Type B pancreatic cell (in vitro differentiated cells): ENCODE results near the gene FNDC5. TPM values are rescaled to one million over a fixed set of nuclear protein-coding genes. Genes with fewer than 3 reads are reported as not detected.

Source experiments
- DNase-seq: peaks from one replicate; pipeline ENCODE4 v3.0.0; 2021; ENCODE audit warnings: mixed read lengths; ENCODE audit not compliant: unreplicated experiment; ENCODE audit errors: extremely low spot score
- H3K27ac Mint-ChIP-seq: 2 replicates; pipeline ENCODE4 v1.8.0; 2021; ENCODE audit warnings: mild to moderate bottlenecking, mixed read lengths
- H3K27me3 Mint-ChIP-seq: 2 replicates; pipeline ENCODE4 v1.8.0; 2021; ENCODE audit warnings: mixed read lengths
- H3K36me3 Mint-ChIP-seq: 2 replicates; pipeline ENCODE4 v1.8.0; 2021; ENCODE audit warnings: mixed read lengths
- H3K4me1 Mint-ChIP-seq: one replicate; pipeline ENCODE4 v1.8.0; 2021; ENCODE audit warnings: mixed read lengths; ENCODE audit not compliant: unreplicated experiment
- H3K4me3 Mint-ChIP-seq: 2 replicates; pipeline ENCODE4 v1.8.0; 2021; ENCODE audit warnings: mild to moderate bottlenecking, mixed read lengths
- H3K9me3 Mint-ChIP-seq: 2 replicates; pipeline ENCODE4 v1.8.0; 2021; ENCODE audit warnings: mixed read lengths
- total RNA-seq: library from RNA; stranded (reverse); gene quantifications from 2 replicates; pipeline ENCODE4 v1.2.1, GENCODE V29; 2021; ENCODE audit warnings: low replicate concordance
- TF ChIP-seq, protein P1 (sequence below): fragments of 200-600 bp; sonication (generic); conservative IDR thresholded peaks from 2 replicates; pipeline ENCODE4 v1.5.0; 2021; ENCODE audit warnings: antibody characterized with exemption, mild to moderate bottlenecking

Gene FNDC5
- total RNA-seq, 1 donor from 2014 or later, result 49.9 TPM

DNA sequence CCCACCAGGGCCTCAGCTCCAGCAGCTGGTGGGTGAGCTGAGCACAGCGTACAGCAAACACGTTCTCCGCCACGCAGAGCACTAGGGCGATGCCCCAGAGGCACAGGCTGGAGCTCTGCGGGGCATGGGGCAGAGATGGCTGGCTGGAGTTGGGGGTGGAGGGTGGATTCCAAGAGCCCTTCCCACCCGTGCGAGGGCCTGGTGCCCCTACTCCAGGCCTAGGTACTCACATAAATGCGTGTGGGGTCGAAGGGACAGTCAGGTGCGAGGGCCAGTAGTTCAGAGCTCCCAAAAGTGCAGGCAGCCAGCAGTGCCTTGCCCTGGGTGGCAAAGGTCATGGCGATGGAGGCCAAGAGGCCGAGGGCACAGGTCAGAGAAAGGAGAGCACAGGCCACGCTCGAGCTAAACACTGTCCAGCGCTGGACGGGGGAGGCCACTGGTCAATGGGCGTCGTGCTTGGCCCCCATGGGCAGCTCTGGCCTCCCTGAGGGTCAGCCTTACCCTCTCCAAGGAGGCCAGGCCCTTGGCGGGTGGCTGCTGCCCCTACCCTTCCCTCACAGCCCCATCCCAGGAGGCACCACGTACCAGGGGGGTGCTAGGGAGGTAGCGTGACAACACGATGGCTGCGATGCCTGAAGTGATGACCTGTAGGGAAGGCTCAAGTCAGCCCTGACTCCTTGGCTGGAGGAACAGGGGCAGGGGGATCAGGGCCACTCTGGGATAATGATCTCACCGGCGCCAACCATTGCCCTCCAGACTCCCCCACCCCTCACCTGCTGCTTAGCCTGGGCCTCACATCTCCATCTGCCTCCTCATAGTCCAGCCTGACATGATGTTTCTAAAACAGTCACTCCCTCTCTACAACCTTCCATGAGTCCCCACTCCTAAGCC is 24.9 kb upstream of the FNDC5 start:
- DNase-seq, result no peak
- peak overlapping the region; percentile 41 for H3K4me3 Mint-ChIP-seq
- H3K4me1 Mint-ChIP-seq, result peaks cover 14% of the 10 kb centered on the region
- no peaks in the 10 kb centered on the region for H3K9me3 Mint-ChIP-seq
- H3K27ac Mint-ChIP-seq, result peak overlapping the region; percentile 62
- TF ChIP-seq, protein P1, sequence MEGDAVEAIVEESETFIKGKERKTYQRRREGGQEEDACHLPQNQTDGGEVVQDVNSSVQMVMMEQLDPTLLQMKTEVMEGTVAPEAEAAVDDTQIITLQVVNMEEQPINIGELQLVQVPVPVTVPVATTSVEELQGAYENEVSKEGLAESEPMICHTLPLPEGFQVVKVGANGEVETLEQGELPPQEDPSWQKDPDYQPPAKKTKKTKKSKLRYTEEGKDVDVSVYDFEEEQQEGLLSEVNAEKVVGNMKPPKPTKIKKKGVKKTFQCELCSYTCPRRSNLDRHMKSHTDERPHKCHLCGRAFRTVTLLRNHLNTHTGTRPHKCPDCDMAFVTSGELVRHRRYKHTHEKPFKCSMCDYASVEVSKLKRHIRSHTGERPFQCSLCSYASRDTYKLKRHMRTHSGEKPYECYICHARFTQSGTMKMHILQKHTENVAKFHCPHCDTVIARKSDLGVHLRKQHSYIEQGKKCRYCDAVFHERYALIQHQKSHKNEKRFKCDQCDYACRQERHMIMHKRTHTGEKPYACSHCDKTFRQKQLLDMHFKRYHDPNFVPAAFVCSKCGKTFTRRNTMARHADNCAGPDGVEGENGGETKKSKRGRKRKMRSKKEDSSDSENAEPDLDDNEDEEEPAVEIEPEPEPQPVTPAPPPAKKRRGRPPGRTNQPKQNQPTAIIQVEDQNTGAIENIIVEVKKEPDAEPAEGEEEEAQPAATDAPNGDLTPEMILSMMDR, result no peak
- H3K27me3 Mint-ChIP-seq, result peaks cover 53% of the 10 kb centered on the region
- H3K36me3 Mint-ChIP-seq, result no peaks in the 10 kb centered on the region

DNA sequence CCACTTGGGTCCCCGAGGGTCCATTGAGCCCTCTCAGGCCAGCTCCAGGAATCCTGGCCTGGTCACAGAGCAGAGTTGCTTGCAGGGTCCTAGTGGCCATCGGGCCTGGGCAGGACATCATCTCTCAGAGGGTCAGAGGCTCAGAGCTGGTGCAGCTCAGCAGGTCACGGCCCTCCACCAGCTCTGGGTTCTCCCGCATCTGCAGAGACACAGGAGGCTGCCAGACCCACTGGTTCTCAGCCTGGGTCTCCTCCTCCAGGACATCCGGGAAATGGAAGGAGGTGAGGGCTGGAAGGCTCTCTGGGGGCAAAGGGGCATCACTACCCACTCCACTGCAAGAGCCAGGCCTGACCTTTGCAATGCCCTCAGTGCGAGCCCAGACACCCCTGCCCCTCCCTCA is 24.0 kb upstream of the FNDC5 start:
- Mint-ChIP-seq H3K4me1 (peaks cover 19% of the 10 kb centered on the region), H3K4me3 (no peak overlapping the region), H3K36me3 (no peaks in the 10 kb centered on the region), H3K27me3 (peaks cover 53% of the 10 kb centered on the region), H3K9me3 (no peaks in the 10 kb centered on the region), H3K27ac (no peak overlapping the region)
- TF ChIP-seq, protein P1, result no peak
- no peak for DNase-seq

DNA sequence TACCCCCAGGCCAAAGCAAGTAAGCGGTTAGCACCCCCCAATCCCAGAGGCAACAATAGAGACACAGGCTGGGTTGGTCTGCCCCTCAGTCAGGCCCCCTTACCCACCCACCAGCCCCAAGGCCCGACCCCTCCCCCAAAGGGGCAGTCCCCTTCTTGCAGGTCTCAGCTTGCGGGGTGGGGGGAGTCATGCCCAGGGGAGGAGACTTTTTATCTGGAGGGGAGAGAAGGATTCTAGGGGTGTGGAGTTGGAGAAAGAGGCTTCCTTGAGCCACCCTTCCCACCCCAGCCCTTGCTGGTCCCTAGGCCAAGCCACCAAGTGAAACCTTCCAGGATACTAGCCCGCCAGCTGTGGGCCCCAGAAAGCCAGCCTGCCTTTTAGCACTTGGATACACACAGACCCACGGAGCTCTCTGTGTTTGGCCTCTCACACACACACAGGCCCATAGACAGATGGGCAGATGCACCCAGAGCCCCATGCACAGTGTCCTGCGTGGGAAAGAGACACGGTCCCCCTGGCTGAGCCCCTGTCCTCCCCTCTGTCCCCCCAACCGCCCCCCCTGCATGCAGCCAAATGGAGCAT is 23.4 kb upstream of the FNDC5 start:
- H3K27ac Mint-ChIP-seq, result peak overlapping the region; percentile 34
- no peaks in the 10 kb centered on the region for H3K9me3 Mint-ChIP-seq
- no peak for DNase-seq
- peaks cover 19% of the 10 kb centered on the region for H3K4me1 Mint-ChIP-seq
- peak overlapping the region; percentile 84 for H3K4me3 Mint-ChIP-seq
- peaks cover 55% of the 10 kb centered on the region for H3K27me3 Mint-ChIP-seq
- no peaks in the 10 kb centered on the region for H3K36me3 Mint-ChIP-seq
- TF ChIP-seq, protein P1, result no peak

DNA sequence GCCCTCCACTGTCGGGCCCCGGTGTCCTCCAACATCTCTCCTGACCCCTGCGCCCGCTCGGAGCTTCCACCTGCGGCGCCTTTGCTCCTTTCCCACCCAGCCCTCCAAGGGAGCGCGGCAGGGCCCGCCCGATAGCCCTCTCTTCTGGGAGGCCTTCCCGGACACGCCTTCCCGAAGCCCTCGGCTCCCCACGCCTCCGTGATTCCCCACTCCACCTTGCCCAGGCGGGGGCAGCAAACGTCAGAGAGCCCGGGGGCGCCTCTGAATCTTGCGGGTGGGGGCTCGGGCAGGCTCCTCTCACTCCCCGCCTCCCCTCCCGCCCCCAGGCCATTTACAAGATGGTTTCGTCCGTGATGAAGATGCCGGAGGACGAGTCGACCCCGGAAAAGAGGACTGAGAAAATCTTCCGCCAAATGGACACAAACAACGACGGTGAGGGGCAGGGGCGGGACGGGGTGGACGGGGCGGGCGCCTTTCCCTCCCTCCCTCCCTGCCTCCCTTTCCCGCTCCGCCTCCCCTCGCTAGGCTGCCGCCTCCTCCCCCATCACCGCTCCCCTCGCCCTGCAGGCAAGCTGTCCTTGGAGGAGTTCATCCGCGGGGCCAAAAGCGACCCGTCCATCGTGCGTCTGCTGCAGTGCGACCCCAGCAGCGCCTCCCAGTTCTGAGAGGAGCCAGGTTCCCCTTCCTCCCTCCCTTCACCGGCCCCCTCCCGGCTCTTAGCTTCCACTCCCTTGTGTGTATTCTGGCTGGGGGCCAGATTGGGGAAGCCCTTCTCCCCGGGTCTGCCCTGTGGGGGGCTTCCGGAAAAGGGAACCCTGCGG is 22.7 kb upstream of the FNDC5 start:
- TF ChIP-seq, protein P1, result peak; percentile 63
- DNase-seq, result no peak
- peak overlapping the region; percentile 34 for H3K27ac Mint-ChIP-seq
- peak overlapping the region; percentile 84 for H3K4me3 Mint-ChIP-seq
- peaks cover 54% of the 10 kb centered on the region for H3K27me3 Mint-ChIP-seq
- peaks cover 19% of the 10 kb centered on the region for H3K4me1 Mint-ChIP-seq
- H3K36me3 Mint-ChIP-seq, result no peaks in the 10 kb centered on the region
- no peaks in the 10 kb centered on the region for H3K9me3 Mint-ChIP-seq

DNA sequence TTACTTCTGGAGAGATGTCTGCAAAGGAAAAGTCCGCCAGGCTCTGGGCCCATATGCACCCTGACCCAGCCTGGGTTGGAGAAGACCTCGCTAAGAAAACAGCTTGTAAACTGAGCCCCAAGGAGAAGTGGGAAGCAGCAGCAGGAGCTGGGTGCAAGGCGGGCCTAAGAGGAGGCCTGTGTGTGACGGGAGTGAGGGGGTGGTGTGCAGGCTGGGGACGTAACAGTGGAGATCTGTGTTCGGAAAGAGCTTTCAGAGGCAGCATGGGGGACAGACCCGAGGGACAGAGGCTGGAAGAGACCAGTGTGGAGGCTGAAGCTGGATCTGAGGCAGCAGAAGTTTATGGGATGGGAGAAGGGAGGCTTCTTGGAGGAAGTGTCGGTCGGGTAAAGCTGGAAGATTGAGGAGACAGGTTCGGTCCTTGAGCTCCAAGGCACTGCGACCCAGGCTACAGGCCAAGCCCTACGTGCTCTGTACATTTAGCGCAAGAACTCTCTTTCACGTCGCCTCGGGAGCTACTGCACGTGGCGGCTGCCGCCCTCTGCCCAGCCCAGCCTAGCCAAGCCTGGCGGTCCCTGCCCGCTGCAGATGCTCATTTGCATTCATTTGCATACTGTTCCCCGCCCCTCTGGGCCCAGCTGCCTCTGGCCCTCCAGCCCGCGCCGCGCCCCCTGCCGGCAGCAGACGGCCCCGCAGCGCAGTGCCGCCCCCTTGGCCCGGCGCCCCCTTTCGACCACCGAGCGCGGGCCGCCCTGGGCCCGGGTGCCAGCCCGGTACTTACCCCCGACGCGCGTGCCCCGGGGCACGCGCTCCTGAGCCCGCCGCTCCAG is 21.9 kb upstream of the FNDC5 start:
- H3K36me3 Mint-ChIP-seq, result no peaks in the 10 kb centered on the region

More for the DNA sequence above, 21.9 kb upstream of the FNDC5 start:
- TF ChIP-seq, protein P1, result peak; percentile 92
- peak overlapping the region; percentile 84 for H3K4me3 Mint-ChIP-seq
- H3K27me3 Mint-ChIP-seq, result peaks cover 60% of the 10 kb centered on the region
- no peak for DNase-seq
- H3K27ac Mint-ChIP-seq, result peak overlapping the region; percentile 40
- H3K4me1 Mint-ChIP-seq, result peaks cover 19% of the 10 kb centered on the region
- no peaks in the 10 kb centered on the region for H3K9me3 Mint-ChIP-seq
